Measurements from ENCODE around the gene CYP51A1. TPM values are rescaled to one million over a fixed set of nuclear protein-coding genes. Genes with fewer than 3 reads are reported as not detected.
A peak's percentile ranks its signal among the peaks of the same experiment; 100 is the strongest.
"Not testable (repeated sequence)": the region's sequence is repeated elsewhere in the genome, so short reads cannot be mapped to it uniquely, and the experiment has no call there.

CYP51A1 gene
- total RNA-seq, 1 donor from 2014 or later = 79.8 TPM

GRCh38 chr7:92095380-92095779 is 38.9 kb downstream of the CYP51A1 start:
- TF ChIP-seq, protein P1, sequence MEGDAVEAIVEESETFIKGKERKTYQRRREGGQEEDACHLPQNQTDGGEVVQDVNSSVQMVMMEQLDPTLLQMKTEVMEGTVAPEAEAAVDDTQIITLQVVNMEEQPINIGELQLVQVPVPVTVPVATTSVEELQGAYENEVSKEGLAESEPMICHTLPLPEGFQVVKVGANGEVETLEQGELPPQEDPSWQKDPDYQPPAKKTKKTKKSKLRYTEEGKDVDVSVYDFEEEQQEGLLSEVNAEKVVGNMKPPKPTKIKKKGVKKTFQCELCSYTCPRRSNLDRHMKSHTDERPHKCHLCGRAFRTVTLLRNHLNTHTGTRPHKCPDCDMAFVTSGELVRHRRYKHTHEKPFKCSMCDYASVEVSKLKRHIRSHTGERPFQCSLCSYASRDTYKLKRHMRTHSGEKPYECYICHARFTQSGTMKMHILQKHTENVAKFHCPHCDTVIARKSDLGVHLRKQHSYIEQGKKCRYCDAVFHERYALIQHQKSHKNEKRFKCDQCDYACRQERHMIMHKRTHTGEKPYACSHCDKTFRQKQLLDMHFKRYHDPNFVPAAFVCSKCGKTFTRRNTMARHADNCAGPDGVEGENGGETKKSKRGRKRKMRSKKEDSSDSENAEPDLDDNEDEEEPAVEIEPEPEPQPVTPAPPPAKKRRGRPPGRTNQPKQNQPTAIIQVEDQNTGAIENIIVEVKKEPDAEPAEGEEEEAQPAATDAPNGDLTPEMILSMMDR (IDR thresholded peaks at IDR 0.05; ENCODE audit: unreplicated experiment) = no peak
- Mint-ChIP-seq H3K4me1 (ENCODE audit: low read depth) (no peaks in the 10 kb centered on the region), H3K4me3 (ENCODE audit: low read depth) (no peak overlapping the region), H3K27me3 (no peaks in the 10 kb centered on the region), H3K27ac (no peak overlapping the region), H3K9me3 (ENCODE audit: low read depth) (no peaks in the 10 kb centered on the region), H3K36me3 (ENCODE audit: insufficient read depth) (peaks cover 41% of the 10 kb centered on the region)
- no peak for DNase-seq (ENCODE audit: low spot score, unreplicated experiment)

DNA sequence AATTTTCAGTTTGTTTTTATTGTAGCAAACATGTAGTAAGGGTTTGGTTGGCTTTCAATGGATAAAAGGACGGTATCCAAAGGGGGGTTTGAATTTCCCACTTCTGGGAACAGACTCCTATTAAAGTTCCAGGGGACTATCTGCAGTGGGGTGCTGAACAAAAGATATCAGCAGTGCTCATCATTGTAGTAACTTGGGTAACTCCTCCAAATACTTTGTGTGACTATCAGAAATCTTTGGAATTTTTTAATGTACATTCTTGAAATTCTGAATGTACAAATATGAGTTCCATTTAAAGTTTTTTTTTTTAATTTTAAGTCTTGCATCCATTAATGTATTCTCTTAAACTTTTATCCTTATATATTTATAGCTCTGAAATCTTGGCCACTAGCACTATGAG is 42.1 kb downstream of the CYP51A1 start:
- Mint-ChIP-seq H3K27ac (no peak overlapping the region), H3K4me1 (ENCODE audit: low read depth) (peaks cover 2% of the 10 kb centered on the region), H3K9me3 (ENCODE audit: low read depth) (peaks cover 5% of the 10 kb centered on the region), H3K4me3 (ENCODE audit: low read depth) (no peak overlapping the region), H3K27me3 (no peaks in the 10 kb centered on the region), H3K36me3 (ENCODE audit: insufficient read depth) (peaks cover 47% of the 10 kb centered on the region)
- no peak for DNase-seq (ENCODE audit: low spot score, unreplicated experiment)
- TF ChIP-seq, protein P1 (IDR thresholded peaks at IDR 0.05; ENCODE audit: unreplicated experiment) = no peak

- Mint-ChIP-seq H3K4me1 (ENCODE audit: low read depth) (peaks cover 2% of the 10 kb centered on the region), H3K9me3 (ENCODE audit: low read depth) (peaks cover 9% of the 10 kb centered on the region), H3K27ac (peak overlapping the region; percentile 45), H3K36me3 (ENCODE audit: insufficient read depth) (peaks cover 59% of the 10 kb centered on the region), H3K27me3 (no peaks in the 10 kb centered on the region), H3K4me3 (ENCODE audit: low read depth) (no peak overlapping the region)
- TF ChIP-seq, protein P1 (IDR thresholded peaks at IDR 0.05; ENCODE audit: unreplicated experiment) = no peak
- DNase-seq (ENCODE audit: low spot score, unreplicated experiment) = no peak
Observed at GRCh38 chr7:92088266-92088665, 46.0 kb downstream of the CYP51A1 start.

GRCh38 chr7:92083922-92084321 is 50.4 kb downstream of the CYP51A1 start:
- not testable (repeated sequence) for H3K9me3 Mint-ChIP-seq (ENCODE audit: low read depth); H3K4me3 Mint-ChIP-seq (ENCODE audit: low read depth); H3K27ac Mint-ChIP-seq; DNase-seq (ENCODE audit: low spot score, unreplicated experiment); H3K27me3 Mint-ChIP-seq; H3K4me1 Mint-ChIP-seq (ENCODE audit: low read depth)
- peaks cover 56% of the 10 kb centered on the region for H3K36me3 Mint-ChIP-seq (ENCODE audit: insufficient read depth)

GRCh38 chr7:92076509-92076908 is 57.8 kb downstream of the CYP51A1 start:
- no peak overlapping the region for H3K4me3 Mint-ChIP-seq (ENCODE audit: low read depth)
- H3K27me3 Mint-ChIP-seq = no peaks in the 10 kb centered on the region
- H3K4me1 Mint-ChIP-seq (ENCODE audit: low read depth) = peaks cover 1% of the 10 kb centered on the region
- H3K27ac Mint-ChIP-seq = peak overlapping the region; percentile 80
- no peak for DNase-seq (ENCODE audit: low spot score, unreplicated experiment)
- TF ChIP-seq, protein P1 (IDR thresholded peaks at IDR 0.05; ENCODE audit: unreplicated experiment) = no peak
- H3K36me3 Mint-ChIP-seq (ENCODE audit: insufficient read depth) = peaks cover 35% of the 10 kb centered on the region
- no peaks in the 10 kb centered on the region for H3K9me3 Mint-ChIP-seq (ENCODE audit: low read depth)

DNA sequence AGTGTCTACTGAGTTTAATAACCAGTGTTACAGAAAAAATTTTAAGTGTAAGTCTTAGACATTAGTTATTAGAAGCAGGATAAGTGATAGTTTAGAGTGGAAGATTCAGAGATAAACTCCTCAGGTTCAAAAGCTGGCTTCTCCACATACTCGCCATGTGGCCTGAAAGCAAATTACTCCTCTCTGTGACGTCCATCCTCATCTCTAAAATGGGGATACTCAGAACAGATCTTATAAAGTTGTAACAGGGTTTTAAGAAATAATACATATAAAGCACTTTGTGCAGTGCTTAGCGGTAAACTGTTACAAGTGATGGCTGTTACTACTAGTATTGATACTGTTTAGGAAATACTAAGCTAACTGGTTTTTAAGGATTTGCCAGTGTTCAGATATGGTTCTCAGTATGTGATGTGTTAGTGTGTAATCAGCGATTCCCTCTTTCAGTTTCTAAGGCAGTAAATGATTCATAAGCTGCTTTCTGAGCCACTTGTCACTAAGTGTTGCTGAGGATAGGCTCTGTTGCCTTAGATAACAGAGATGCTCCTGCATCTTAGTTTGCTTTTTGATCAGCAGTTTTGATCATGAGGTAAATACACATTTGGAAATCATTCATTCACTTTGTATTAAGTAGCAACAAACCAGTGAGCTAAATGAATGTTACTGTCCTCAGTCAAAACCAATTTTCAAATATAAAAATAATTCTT is 58.7 kb downstream of the CYP51A1 start:
- H3K36me3 Mint-ChIP-seq (ENCODE audit: insufficient read depth) = peaks cover 37% of the 10 kb centered on the region
- H3K27ac Mint-ChIP-seq = no peak overlapping the region

More for the DNA sequence above, 58.7 kb downstream of the CYP51A1 start:
- Mint-ChIP-seq H3K4me3 (ENCODE audit: low read depth) (no peak overlapping the region), H3K9me3 (ENCODE audit: low read depth) (no peaks in the 10 kb centered on the region), H3K4me1 (ENCODE audit: low read depth) (peaks cover 1% of the 10 kb centered on the region), H3K27me3 (no peaks in the 10 kb centered on the region)
- TF ChIP-seq, protein P1 (IDR thresholded peaks at IDR 0.05; ENCODE audit: unreplicated experiment) = no peak
- no peak for DNase-seq (ENCODE audit: low spot score, unreplicated experiment)
